Endothelial cell of umbilical vein (primary cell): ENCODE data around the gene CD1D. TPM values are rescaled to one million over a fixed set of nuclear protein-coding genes. Genes with fewer than 3 reads are reported as not detected.

Experiments
- BruUV-seq: library from RNA; stranded (reverse); fragments of 400-500 nt; replicated peaks from 2 replicates; lab custom pipeline; 2021; lab: Mats Ljungman, UMichigan
- CTCF ChIA-PET: fragments of 300-600, 350-600 bp; sonication (Branson Sonifier 250); formaldehyde crosslinking; loops from one replicate; lab custom pipeline; 2021; ENCODE audit warnings: antibody characterized with exemption, inconsistent platforms; lab: Charles Lee
- POLR2A ChIA-PET: fragments of 300-600, 350-600 bp; sonication (Branson Sonifier 250); formaldehyde crosslinking; loops from one replicate; lab custom pipeline; 2021; ENCODE audit warnings: antibody characterized with exemption, inconsistent platforms; lab: Charles Lee
- DNase-seq: peaks from one replicate; pipeline ENCODE4 v3.0.0-alpha.2; 2011; ENCODE audit warnings: low read depth, low spot score
- FAIRE-seq: peaks from 2 replicates; lab custom pipeline; 2011; peaks lifted over from hg19 to GRCh38; lab: Jason Lieb, UNC
- H2AFZ ChIP-seq: 2 replicates; pipeline ENCODE4 v1.6.0; 2012; ENCODE audit warnings: low read depth, low read length, control low read depth, inconsistent platforms
- H3K27ac ChIP-seq: 2 replicates; pipeline ENCODE4 v1.5.1; 2011; ENCODE audit warnings: low read depth, mild to moderate bottlenecking, control low read depth, low read length, moderate library complexity; ENCODE audit not compliant: insufficient read depth
- H3K27me3 ChIP-seq, 2 experiments: 2 replicates each; pipeline versions ENCODE4 v1.6.0 to v1.6.1; 2011; ENCODE audit warnings: low read length in 2 of 2, mixed read lengths in 1 of 2; ENCODE audit not compliant: control insufficient read depth in 2 of 2, insufficient read depth in 2 of 2
- H3K36me3 ChIP-seq, 2 experiments: 2 replicates in 1 of 2; 3 replicates in 1 of 2; pipeline ENCODE4 v1.5.1; 2011; ENCODE audit warnings: low read length in 2 of 2, mild to moderate bottlenecking in 1 of 2, moderate library complexity in 1 of 2; ENCODE audit not compliant: control insufficient read depth in 2 of 2, insufficient read depth in 2 of 2; ENCODE audit errors: extremely low read depth in 1 of 2
- H3K4me1 ChIP-seq: 3 replicates; pipeline ENCODE4 v1.5.1; 2011; ENCODE audit warnings: mild to moderate bottlenecking, low read length; ENCODE audit not compliant: control insufficient read depth, insufficient read depth; ENCODE audit errors: extremely low read depth
- H3K4me2 ChIP-seq: 2 replicates; pipeline ENCODE4 v1.6.1; 2011; ENCODE audit warnings: low read length, control low read depth, mixed read lengths; ENCODE audit not compliant: insufficient read depth
- H3K4me3 ChIP-seq, 3 experiments: fragments of 200-600 bp in 1 of 3; sonication (generic), shearing (Covaris generic) in 1 of 3; replicated peaks in 1 of 3; 2 replicates each; pipeline ENCODE4 v1.5.1; 2011 to 2016; ENCODE audit warnings: control low read depth in 3 of 3, low read length in 3 of 3, mild to moderate bottlenecking in 2 of 3, inconsistent platforms in 1 of 3, low read depth in 1 of 3, moderate library complexity in 1 of 3; ENCODE audit not compliant: insufficient read depth in 1 of 3
- H3K79me2 ChIP-seq: 2 replicates; pipeline ENCODE4 v1.6.0; 2012; ENCODE audit warnings: low read length, inconsistent platforms; ENCODE audit not compliant: control insufficient read depth, insufficient read depth
- H3K9ac ChIP-seq: replicated peaks from 2 replicates; pipeline ENCODE3; 2011; ENCODE audit warnings: low read length, control low read depth; ENCODE audit not compliant: insufficient read depth; ENCODE audit errors: extremely low read depth
- H3K9me1 ChIP-seq: replicated peaks from 3 replicates; pipeline ENCODE4 v1.6.0; 2011; ENCODE audit warnings: mild to moderate bottlenecking, low read length; ENCODE audit not compliant: control insufficient read depth, insufficient read depth; ENCODE audit errors: extremely low read depth
- H3K9me3 ChIP-seq: replicated peaks from 2 replicates; pipeline ENCODE4 v1.5.1; 2012; ENCODE audit warnings: low read length, inconsistent platforms; ENCODE audit not compliant: control insufficient read depth, insufficient read depth
- H4K20me1 ChIP-seq: replicated peaks from 2 replicates; pipeline ENCODE3; 2011; ENCODE audit warnings: mild to moderate bottlenecking, low read length; ENCODE audit not compliant: control insufficient read depth, insufficient read depth; ENCODE audit errors: extremely low read depth
- FOS ChIP-seq: IDR thresholded peaks from 2 replicates; pipeline ENCODE4 v1.6.1; 2011; ENCODE audit warnings: mild to moderate bottlenecking, low read length, moderate library complexity, borderline replicate concordance; ENCODE audit not compliant: insufficient read depth
- MYC ChIP-seq: IDR thresholded peaks from one replicate; pipeline ENCODE4 v1.6.1; 2011; ENCODE audit warnings: mild to moderate bottlenecking, low read depth, low read length
- POLR2AphosphoS5 ChIP-seq: IDR thresholded peaks from 2 replicates; pipeline ENCODE4 v1.6.1; 2012; ENCODE audit warnings: low read depth, mild to moderate bottlenecking, control low read depth, low read length, moderate library complexity; ENCODE audit not compliant: insufficient read depth
- dilution Hi-C: fragments of 300-500 bp; cut with MboI; formaldehyde crosslinking; loops from one replicate; pipeline ENCODE4 v1.15.0; 2019; ENCODE audit warnings: low sequenced_read_pairs; ENCODE audit not compliant: extremely low pct_ligation_motif_present
- intact Hi-C: fragments of 100-400 bp; cut with micrococcal nuclease; formaldehyde crosslinking; loops from one replicate; pipeline ENCODE4 v1.10.0; 2022
- polyA plus RNA-seq, 4 experiments: library from polyadenylated mRNA; depleted of rRNA in 3 of 4; stranded (reverse) in 3 of 4; unstranded in 1 of 4; fragments of >200 nt; gene quantifications; 2 replicates each; pipeline versions ENCODE4 v1.2.1 to v1.2.3, GENCODE V29; 2011 to 2012; ENCODE audit warnings: missing spikeins in 1 of 4
- total RNA-seq: library from RNA; stranded (reverse); gene quantifications from 2 replicates; pipeline ENCODE4 v1.2.3, GENCODE V29; 2021

The CD1D gene
- total and polyA plus RNA-seq, 2 donors (not counting 3 experiments of a cell fraction or from before 2014, with no cell fraction given), result not detected

DNA sequence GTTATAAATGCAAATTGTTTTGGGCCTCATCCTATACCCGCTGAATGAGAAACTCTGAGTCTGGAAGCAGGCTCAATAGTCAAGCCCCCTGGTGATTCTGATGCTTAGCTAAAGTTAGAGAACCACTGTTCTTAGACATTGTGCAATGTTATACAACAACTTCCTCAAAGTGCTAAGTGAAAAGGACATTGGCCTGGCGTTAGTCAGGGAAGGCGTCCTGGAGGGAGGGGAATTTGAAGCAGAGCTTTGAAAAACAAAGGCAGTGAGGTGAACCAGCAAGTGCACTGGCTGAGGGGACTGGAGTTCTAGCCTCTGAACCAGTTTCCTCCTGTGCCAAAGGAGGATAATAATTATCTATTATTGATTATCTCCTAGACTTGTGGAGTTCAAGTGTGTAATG, 5.1 kb downstream of the CD1D start:
- no peak overlapping the region for H3K4me3 ChIP-seq
- H3K27ac ChIP-seq, result no peak overlapping the region
- H3K4me1 ChIP-seq, result no peaks in the 10 kb centered on the region
- peaks cover 17 to 25% of the 10 kb centered on the region in 2 experiments for H3K27me3 ChIP-seq
- no peak for FAIRE-seq
- intact Hi-C loops (no loop called here), dilution Hi-C loops (no loop called here)
- H3K9ac ChIP-seq, result no peak overlapping the region
- no peak for DNase-seq
- BruUV-seq, result no TSS peak
- H3K9me1 ChIP-seq, result no peaks in the 10 kb centered on the region
- no peaks in the 10 kb centered on the region for H3K9me3 ChIP-seq
- no peak overlapping the region for H2AFZ ChIP-seq
- no peaks in the 10 kb centered on the region for H3K79me2 ChIP-seq
- ChIA-PET CTCF (interaction anchor here (1.3 to 3.5 kb wide), 2 partner anchors 12 to 18 kb away, joined by 3 to 24 read pairs; no protein-coding TSS in a partner anchor), POLR2A (no interaction called here)
- no peaks in the 10 kb centered on the region for H3K36me3 ChIP-seq
- no peaks in the 10 kb centered on the region for H4K20me1 ChIP-seq
- no peak overlapping the region for H3K4me2 ChIP-seq
- no peak for TF ChIP-seq POLR2AphosphoS5
- TF ChIP-seq FOS, result no peak

DNA sequence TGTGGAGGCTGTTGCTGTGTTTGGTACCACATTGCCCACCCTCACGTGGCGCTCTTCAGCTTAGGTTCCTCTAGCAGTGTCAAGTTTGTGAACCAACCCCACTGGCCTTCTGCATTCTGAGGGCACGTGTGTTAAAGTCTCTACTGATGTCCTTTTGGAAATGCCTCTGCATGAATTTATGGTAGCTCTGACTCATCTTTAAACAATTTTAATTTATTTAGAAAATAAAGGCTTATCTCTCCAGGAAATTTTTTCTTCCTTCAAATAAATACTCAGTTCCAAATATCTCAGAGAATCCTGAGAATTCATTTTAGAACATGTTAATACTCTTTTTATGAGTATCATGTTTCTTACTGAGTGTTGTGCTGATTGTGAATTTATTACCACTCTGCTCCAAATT, 5.5 kb downstream of the CD1D start:
- Histone ChIP-seq H3K27me3 (peaks cover 13 to 25% of the 10 kb centered on the region in 2 experiments), H3K4me3 (no peak overlapping the region), H3K36me3 (no peaks in the 10 kb centered on the region), H4K20me1 (no peaks in the 10 kb centered on the region), H3K9me1 (no peaks in the 10 kb centered on the region), H3K9me3 (no peaks in the 10 kb centered on the region), H3K9ac (no peak overlapping the region), H3K27ac (no peak overlapping the region), H3K4me1 (no peaks in the 10 kb centered on the region), H2AFZ (no peak overlapping the region), H3K79me2 (no peaks in the 10 kb centered on the region), H3K4me2 (no peak overlapping the region)
- no peak for DNase-seq
- no TSS peak for BruUV-seq
- POLR2A ChIA-PET, result no interaction called here
- peak; percentile 8 for TF ChIP-seq FOS
- no peak for TF ChIP-seq MYC
- intact Hi-C loops (no loop called here), dilution Hi-C loops (no loop called here)
- CTCF ChIA-PET, result interaction anchor here (1.3 to 3.5 kb wide), 2 partner anchors 12 to 18 kb away, joined by 3 to 24 read pairs; no protein-coding TSS in a partner anchor
- FAIRE-seq, result no peak
